ENCODE results near the gene MPP2. TPM values are rescaled to one million over a fixed set of nuclear protein-coding genes. Genes with fewer than 3 reads are reported as not detected.

The MPP2 gene
- total and polyA plus RNA-seq, 4 donors, result 0.05 to 0.25 (median 0.09) TPM

DNA sequence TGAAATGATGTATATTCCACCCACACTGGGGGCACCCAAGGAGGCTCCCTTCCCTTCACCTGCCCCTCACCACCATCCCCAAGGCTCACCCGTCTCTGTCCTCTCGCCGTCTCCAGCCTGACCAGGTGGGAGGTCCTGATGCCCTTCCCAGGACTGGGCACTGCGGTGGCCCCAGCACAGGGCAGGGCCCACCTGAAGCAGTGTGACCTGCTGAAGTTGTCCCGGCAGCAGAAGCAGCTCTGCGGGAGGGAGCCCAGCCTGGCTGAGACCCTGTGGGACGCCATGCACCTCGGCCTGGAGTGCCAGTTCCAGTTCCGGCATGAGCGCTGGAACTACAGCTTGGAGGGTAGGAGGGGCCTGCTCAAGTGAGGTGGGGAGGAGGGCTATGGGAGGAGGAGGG lies 25.0 kb upstream of the MPP2 start:
- Histone ChIP-seq H3K36me3 (ENCODE audit: control insufficient read depth in 4 of 4, insufficient read depth in 3 of 4, low read depth in 1 of 4, low read length in 3 of 4) (no peaks in the 10 kb centered on the region), H3K9me3 (ENCODE audit: control insufficient read depth in 4 of 4, low read length in 3 of 4) (no peaks in the 10 kb centered on the region), H3K4me1 (ENCODE audit: control insufficient read depth in 4 of 4, insufficient read depth in 4 of 4, low read length in 3 of 4) (peaks cover 3 to 9% (median 6%) of the 10 kb centered on the region in 4 donors), H3K27ac (ENCODE audit: low read depth in 1 of 2, low read length in 2 of 2) (no peak overlapping the region), H3K4me3 (ENCODE audit: low read depth in 1 of 3, low read length in 3 of 3) (no peak overlapping the region), H3K27me3 (ENCODE audit: control insufficient read depth in 4 of 4, insufficient read depth in 4 of 4, low read length in 3 of 4) (no peaks in the 10 kb centered on the region), H3K9ac (ENCODE audit: low read depth in 1 of 2, low read length in 2 of 2) (no peak overlapping the region)
- WGBS, result 95% methylated on average over 10 of the region's 10 CpGs
- no peak for DNase-seq (ENCODE audit: low spot score)
- no peak for TF ChIP-seq EGR1 (IDR thresholded peaks at IDR 0.05; ENCODE audit: low read depth in 2 of 2)
- TF ChIP-seq CTCF (IDR thresholded peaks at IDR 0.05; ENCODE audit: low read depth, low read length, missing input control), result no peak
- TF ChIP-seq NR2F2 (IDR thresholded peaks at IDR 0.05), result no peak
- no peak for TF ChIP-seq MAX (IDR thresholded peaks at IDR 0.05)
- no peak for TF ChIP-seq YY1 (IDR thresholded peaks at IDR 0.05)
- no peak for TF ChIP-seq FOXA1 (IDR thresholded peaks at IDR 0.05)
- no peak for TF ChIP-seq RXRA (IDR thresholded peaks at IDR 0.05)
- no peak for TF ChIP-seq TAF1 (conservative IDR thresholded peaks at IDR 0.05)
- TF ChIP-seq JUND (IDR thresholded peaks at IDR 0.05), result no peak
- no peak for TF ChIP-seq SP1 (IDR thresholded peaks at IDR 0.05)
- no peak for TF ChIP-seq RAD21 (IDR thresholded peaks at IDR 0.05)
- TF ChIP-seq GABPA (IDR thresholded peaks at IDR 0.05 in 1 of 2, conservative IDR thresholded peaks at IDR 0.05 in 1 of 2), result no peak
- no peak for TF ChIP-seq HNF4G (IDR thresholded peaks at IDR 0.05)
- TF ChIP-seq, protein P1, sequence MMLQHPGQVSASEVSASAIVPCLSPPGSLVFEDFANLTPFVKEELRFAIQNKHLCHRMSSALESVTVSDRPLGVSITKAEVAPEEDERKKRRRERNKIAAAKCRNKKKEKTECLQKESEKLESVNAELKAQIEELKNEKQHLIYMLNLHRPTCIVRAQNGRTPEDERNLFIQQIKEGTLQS (IDR thresholded peaks at IDR 0.05), result no peak
- TF ChIP-seq ZBTB33 (IDR thresholded peaks at IDR 0.05), result no peak
- TF ChIP-seq, protein P2, sequence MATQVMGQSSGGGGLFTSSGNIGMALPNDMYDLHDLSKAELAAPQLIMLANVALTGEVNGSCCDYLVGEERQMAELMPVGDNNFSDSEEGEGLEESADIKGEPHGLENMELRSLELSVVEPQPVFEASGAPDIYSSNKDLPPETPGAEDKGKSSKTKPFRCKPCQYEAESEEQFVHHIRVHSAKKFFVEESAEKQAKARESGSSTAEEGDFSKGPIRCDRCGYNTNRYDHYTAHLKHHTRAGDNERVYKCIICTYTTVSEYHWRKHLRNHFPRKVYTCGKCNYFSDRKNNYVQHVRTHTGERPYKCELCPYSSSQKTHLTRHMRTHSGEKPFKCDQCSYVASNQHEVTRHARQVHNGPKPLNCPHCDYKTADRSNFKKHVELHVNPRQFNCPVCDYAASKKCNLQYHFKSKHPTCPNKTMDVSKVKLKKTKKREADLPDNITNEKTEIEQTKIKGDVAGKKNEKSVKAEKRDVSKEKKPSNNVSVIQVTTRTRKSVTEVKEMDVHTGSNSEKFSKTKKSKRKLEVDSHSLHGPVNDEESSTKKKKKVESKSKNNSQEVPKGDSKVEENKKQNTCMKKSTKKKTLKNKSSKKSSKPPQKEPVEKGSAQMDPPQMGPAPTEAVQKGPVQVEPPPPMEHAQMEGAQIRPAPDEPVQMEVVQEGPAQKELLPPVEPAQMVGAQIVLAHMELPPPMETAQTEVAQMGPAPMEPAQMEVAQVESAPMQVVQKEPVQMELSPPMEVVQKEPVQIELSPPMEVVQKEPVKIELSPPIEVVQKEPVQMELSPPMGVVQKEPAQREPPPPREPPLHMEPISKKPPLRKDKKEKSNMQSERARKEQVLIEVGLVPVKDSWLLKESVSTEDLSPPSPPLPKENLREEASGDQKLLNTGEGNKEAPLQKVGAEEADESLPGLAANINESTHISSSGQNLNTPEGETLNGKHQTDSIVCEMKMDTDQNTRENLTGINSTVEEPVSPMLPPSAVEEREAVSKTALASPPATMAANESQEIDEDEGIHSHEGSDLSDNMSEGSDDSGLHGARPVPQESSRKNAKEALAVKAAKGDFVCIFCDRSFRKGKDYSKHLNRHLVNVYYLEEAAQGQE (IDR thresholded peaks at IDR 0.05), result no peak

GRCh38 chr17:43931062-43931571 lies 23.8 kb upstream of the MPP2 start:
- Histone ChIP-seq H3K27ac (ENCODE audit: low read depth in 1 of 2, low read length in 2 of 2) (no peak overlapping the region), H3K36me3 (ENCODE audit: control insufficient read depth in 4 of 4, insufficient read depth in 3 of 4, low read depth in 1 of 4, low read length in 3 of 4) (no peaks in the 10 kb centered on the region), H3K4me3 (ENCODE audit: low read depth in 1 of 3, low read length in 3 of 3) (no peak overlapping the region), H3K27me3 (ENCODE audit: control insufficient read depth in 4 of 4, insufficient read depth in 4 of 4, low read length in 3 of 4) (peaks cover 0 to 2% (median 0%) of the 10 kb centered on the region in 4 donors), H3K9ac (ENCODE audit: low read depth in 1 of 2, low read length in 2 of 2) (no peak overlapping the region), H3K9me3 (ENCODE audit: control insufficient read depth in 4 of 4, low read length in 3 of 4) (no peaks in the 10 kb centered on the region), H3K4me1 (ENCODE audit: control insufficient read depth in 4 of 4, insufficient read depth in 4 of 4, low read length in 3 of 4) (peaks cover 7 to 16% (median 10%) of the 10 kb centered on the region in 4 donors)
- DNase-seq (ENCODE audit: low spot score), result peak; percentile 65
- whole genome bisulfite sequencing, result 33% methylated on average over 5 of the region's 5 CpGs
- TF ChIP-seq RXRA (IDR thresholded peaks at IDR 0.05) (peak; percentile 89 to 90), RAD21 (IDR thresholded peaks at IDR 0.05) (peak in 1 of 2 donors; percentile 6), GABPA (IDR thresholded peaks at IDR 0.05 in 1 of 2, conservative IDR thresholded peaks at IDR 0.05 in 1 of 2) (no peak), SP1 (IDR thresholded peaks at IDR 0.05) (peak; percentile 74), HNF4G (IDR thresholded peaks at IDR 0.05) (no peak), HNF4A (conservative IDR thresholded peaks at IDR 0.05) (peak; percentile 41 to 60), FOXA2 (IDR thresholded peaks at IDR 0.05) (no peak)
- TF ChIP-seq, protein P2 (IDR thresholded peaks at IDR 0.05), result peak; percentile 46

Data from liver (tissue), 9 donors.